A549 (cell line): Measurements from ENCODE around the gene PUS3.
"Not testable (repeated sequence)": the region's sequence is repeated elsewhere in the genome, so short reads cannot be mapped to it uniquely, and the experiment has no call there.

Experiments
- CTCF ChIP-seq: fragments of >200 bp; sonication (Bioruptor Twin); formaldehyde crosslinking; IDR thresholded peaks from 3 replicates; pipeline ENCODE4 v1.5.1; 2016
- EP300 ChIP-seq, 2 experiments: fragments of >200 bp; sonication (Bioruptor Twin); formaldehyde crosslinking; IDR thresholded peaks; 2 replicates in 1 of 2; 3 replicates in 1 of 2; pipeline ENCODE4 v1.6.1; 2016 to 2017
- POLR2A ChIP-seq: IDR thresholded peaks from 2 replicates; pipeline ENCODE4 v1.6.1; 2012; ENCODE audit warnings: mild to moderate bottlenecking, low read length

- not testable (repeated sequence) for TF ChIP-seq CTCF; POLR2A; EP300 (IDR thresholded peaks at IDR 0.05)
Observed at GRCh38 chr11:125857670-125858069, 45.3 kb downstream of the PUS3 start.
